Measurements from ENCODE around the gene AKNAD1. TPM values are rescaled to one million over a fixed set of nuclear protein-coding genes. Genes with fewer than 3 reads are reported as not detected.

The AKNAD1 gene
- total RNA-seq, 4 donors from 2014 or later: 0.27 to 2.5 (median 1.1) TPM

GRCh38 chr1:108858230-108858950 is 1.5 kb upstream of the AKNAD1 start:
- H3K4me1 ChIP-seq: peaks cover 0 to 5% (median 0%) of the 10 kb centered on the region in 3 donors
- ATAC-seq: no peak
- no peak overlapping the region for H3K27ac ChIP-seq
- H3K4me3 ChIP-seq: no peak overlapping the region
- 48 to 67% methylated on average over 5 to 6 of the region's 6 CpGs for WGBS, 2 donors (ENCODE audit: low coverage in 1 of 2)
- TF ChIP-seq EP300 (IDR thresholded peaks at IDR 0.05): no peak
- TF ChIP-seq, protein P1, sequence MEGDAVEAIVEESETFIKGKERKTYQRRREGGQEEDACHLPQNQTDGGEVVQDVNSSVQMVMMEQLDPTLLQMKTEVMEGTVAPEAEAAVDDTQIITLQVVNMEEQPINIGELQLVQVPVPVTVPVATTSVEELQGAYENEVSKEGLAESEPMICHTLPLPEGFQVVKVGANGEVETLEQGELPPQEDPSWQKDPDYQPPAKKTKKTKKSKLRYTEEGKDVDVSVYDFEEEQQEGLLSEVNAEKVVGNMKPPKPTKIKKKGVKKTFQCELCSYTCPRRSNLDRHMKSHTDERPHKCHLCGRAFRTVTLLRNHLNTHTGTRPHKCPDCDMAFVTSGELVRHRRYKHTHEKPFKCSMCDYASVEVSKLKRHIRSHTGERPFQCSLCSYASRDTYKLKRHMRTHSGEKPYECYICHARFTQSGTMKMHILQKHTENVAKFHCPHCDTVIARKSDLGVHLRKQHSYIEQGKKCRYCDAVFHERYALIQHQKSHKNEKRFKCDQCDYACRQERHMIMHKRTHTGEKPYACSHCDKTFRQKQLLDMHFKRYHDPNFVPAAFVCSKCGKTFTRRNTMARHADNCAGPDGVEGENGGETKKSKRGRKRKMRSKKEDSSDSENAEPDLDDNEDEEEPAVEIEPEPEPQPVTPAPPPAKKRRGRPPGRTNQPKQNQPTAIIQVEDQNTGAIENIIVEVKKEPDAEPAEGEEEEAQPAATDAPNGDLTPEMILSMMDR (IDR thresholded peaks at IDR 0.05): no peak
- TF ChIP-seq POLR2AphosphoS5 (IDR thresholded peaks at IDR 0.05): no peak
- TF ChIP-seq POLR2A (IDR thresholded peaks at IDR 0.05): no peak
- H3K36me3 ChIP-seq: no peaks in the 10 kb centered on the region
- no peaks in the 10 kb centered on the region for H3K27me3 ChIP-seq
- H3K9me3 ChIP-seq: no peaks in the 10 kb centered on the region

GRCh38 chr1:108854221-108855019 is 2.5 kb downstream of the AKNAD1 start:
- H3K36me3 ChIP-seq: no peaks in the 10 kb centered on the region
- TF ChIP-seq, protein P1 (IDR thresholded peaks at IDR 0.05): no peak
- TF ChIP-seq POLR2A (IDR thresholded peaks at IDR 0.05) (no peak), EP300 (IDR thresholded peaks at IDR 0.05) (no peak), POLR2AphosphoS5 (IDR thresholded peaks at IDR 0.05) (no peak)
- no peaks in the 10 kb centered on the region for H3K27me3 ChIP-seq
- H3K9me3 ChIP-seq: no peaks in the 10 kb centered on the region
- no peak for ATAC-seq
- H3K27ac ChIP-seq: no peak overlapping the region
- H3K4me3 ChIP-seq: no peak overlapping the region
- peaks cover 0 to 28% (median 12%) of the 10 kb centered on the region in 3 donors for H3K4me1 ChIP-seq
- 38 to 50% methylated on average over 3 of the region's 3 CpGs for WGBS, 2 donors (ENCODE audit: low coverage in 1 of 2)

DNA sequence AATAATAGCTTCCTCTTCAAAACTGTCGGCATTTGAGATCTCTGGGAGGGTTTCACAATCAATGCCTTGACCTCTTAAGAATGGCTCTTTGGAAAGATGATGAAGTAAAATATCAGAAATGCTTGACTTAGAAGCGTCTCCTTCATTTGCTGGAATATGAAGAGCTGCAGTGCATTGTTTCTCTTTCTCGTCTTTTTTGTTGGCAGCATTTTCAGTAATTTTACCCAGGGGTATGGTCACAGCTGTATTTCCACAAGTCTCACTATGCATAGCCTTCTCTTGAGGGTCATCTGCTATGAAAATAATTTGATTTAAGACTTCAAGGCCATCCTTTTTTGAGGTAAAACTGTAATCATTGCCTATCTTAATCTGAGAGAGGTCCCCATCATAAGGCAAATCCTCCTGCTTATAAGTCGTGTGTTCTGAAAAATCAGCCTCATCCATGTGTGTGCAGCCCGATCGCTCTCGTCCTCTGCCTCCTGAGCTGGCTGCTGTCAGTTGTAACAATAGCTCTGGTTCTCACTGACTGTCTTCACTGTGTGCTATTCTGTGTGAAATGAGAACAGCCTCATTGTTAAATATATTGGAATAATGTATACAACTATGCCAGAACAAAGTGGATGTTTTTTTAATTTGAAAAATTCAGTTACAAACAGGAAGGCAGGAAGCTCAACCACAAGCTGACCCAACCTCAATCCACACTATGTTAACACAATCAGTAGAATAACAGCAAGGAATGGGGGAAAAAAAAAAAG is 4.5 kb downstream of the AKNAD1 start:
- Histone ChIP-seq H3K4me1 (peaks cover 0 to 33% (median 12%) of the 10 kb centered on the region in 3 donors), H3K27me3 (no peaks in the 10 kb centered on the region), H3K27ac (peak overlapping the region in 3 of 4 donors; percentile 63 to 70 (median 65)), H3K36me3 (no peaks in the 10 kb centered on the region), H3K4me3 (no peak overlapping the region), H3K9me3 (no peaks in the 10 kb centered on the region)
- ATAC-seq: peak; percentile 69
- TF ChIP-seq, protein P1 (IDR thresholded peaks at IDR 0.05): no peak
- TF ChIP-seq EP300 (IDR thresholded peaks at IDR 0.05) (no peak), POLR2A (IDR thresholded peaks at IDR 0.05) (no peak), POLR2AphosphoS5 (IDR thresholded peaks at IDR 0.05) (no peak)
- WGBS, 2 donors (ENCODE audit: low coverage in 1 of 2): 22 to 45% methylated on average over 4 to 7 of the region's 7 CpGs

GRCh38 chr1:108851567-108851966 is 5.3 kb downstream of the AKNAD1 start:
- H3K4me3 ChIP-seq: no peak overlapping the region
- H3K4me1 ChIP-seq: peaks cover 0 to 34% (median 12%) of the 10 kb centered on the region in 3 donors
- H3K9me3 ChIP-seq: no peaks in the 10 kb centered on the region
- 53 to 71% methylated on average over 4 of the region's 4 CpGs for WGBS, 2 donors (ENCODE audit: low coverage in 1 of 2)
- no peaks in the 10 kb centered on the region for H3K27me3 ChIP-seq
- H3K36me3 ChIP-seq: no peaks in the 10 kb centered on the region
- TF ChIP-seq POLR2AphosphoS5 (IDR thresholded peaks at IDR 0.05) (no peak), EP300 (IDR thresholded peaks at IDR 0.05) (no peak), POLR2A (IDR thresholded peaks at IDR 0.05) (no peak)
- TF ChIP-seq, protein P1 (IDR thresholded peaks at IDR 0.05): no peak
- ATAC-seq: peak; percentile 43
- H3K27ac ChIP-seq: peak overlapping the region in 3 of 4 donors; percentile 63 to 70 (median 65)
